ENCODE results near the gene PGAP3. TPM values are rescaled to one million over a fixed set of nuclear protein-coding genes. Genes with fewer than 3 reads are reported as not detected.
A peak's percentile ranks its signal among the peaks of the same experiment; 100 is the strongest.

Gene PGAP3
- total and polyA plus RNA-seq, 8 donors = 17.2 to 46.5 (median 39.5) TPM

DNA sequence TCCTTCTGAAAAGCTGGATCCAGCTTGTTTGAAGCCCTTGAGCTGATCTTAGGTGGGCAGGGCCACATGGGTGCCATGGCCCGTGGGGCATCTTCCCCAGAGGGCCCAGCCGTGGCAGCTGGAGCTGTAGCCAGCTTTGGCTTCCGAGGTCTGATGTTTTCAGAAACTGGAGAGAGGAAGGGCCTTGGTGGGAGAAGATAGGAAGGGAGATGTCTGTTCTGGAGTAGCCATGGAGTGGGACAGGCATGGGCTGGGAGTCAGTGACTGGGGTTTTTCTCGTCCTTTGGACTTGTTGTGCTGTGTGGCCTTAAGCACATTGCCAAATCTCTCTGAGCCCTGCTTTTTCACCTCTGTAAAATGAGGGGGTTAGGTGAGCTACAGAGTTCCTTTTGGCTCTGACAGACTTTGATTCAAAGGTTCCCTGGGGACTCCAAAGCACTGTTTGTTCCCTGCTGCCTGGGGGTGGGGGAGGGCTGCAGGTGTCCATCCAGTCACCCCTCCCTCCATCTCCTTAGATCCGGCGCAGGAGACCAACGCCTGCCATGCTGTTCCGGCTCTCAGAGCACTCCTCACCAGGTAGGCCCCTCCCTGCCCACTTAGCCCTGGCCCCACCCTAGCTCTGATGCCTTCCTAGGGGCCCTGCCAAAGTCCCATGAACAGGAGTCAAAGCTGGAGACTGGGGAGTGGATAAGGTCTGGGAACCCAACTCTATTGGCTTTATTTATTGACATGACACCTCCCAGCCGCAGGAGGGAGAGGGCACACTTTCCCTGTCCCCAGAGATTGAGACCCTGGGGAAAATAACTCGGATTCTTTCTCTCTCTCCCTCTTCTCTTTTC is 59.0 kb downstream of the PGAP3 start:
- peak in 1 of 4 donors; percentile 76 for DNase-seq
- peak; percentile 76 for ATAC-seq
- Histone ChIP-seq H3K27me3 (peaks cover 17 to 64% of the 10 kb centered on the region in 2 donors), H3K27ac (peak overlapping the region; percentile 13 to 39), H3K9me3 (no peaks in the 10 kb centered on the region), H3K4me1 (peaks cover 6 to 35% of the 10 kb centered on the region in 2 donors), H3K4me3 (no peak overlapping the region), H3K36me3 (no peaks in the 10 kb centered on the region)
- intact Hi-C loops (cut with DNase I) = no loop called here
- TF ChIP-seq, protein P1, sequence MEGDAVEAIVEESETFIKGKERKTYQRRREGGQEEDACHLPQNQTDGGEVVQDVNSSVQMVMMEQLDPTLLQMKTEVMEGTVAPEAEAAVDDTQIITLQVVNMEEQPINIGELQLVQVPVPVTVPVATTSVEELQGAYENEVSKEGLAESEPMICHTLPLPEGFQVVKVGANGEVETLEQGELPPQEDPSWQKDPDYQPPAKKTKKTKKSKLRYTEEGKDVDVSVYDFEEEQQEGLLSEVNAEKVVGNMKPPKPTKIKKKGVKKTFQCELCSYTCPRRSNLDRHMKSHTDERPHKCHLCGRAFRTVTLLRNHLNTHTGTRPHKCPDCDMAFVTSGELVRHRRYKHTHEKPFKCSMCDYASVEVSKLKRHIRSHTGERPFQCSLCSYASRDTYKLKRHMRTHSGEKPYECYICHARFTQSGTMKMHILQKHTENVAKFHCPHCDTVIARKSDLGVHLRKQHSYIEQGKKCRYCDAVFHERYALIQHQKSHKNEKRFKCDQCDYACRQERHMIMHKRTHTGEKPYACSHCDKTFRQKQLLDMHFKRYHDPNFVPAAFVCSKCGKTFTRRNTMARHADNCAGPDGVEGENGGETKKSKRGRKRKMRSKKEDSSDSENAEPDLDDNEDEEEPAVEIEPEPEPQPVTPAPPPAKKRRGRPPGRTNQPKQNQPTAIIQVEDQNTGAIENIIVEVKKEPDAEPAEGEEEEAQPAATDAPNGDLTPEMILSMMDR (IDR thresholded peaks at IDR 0.05) = no peak

DNA sequence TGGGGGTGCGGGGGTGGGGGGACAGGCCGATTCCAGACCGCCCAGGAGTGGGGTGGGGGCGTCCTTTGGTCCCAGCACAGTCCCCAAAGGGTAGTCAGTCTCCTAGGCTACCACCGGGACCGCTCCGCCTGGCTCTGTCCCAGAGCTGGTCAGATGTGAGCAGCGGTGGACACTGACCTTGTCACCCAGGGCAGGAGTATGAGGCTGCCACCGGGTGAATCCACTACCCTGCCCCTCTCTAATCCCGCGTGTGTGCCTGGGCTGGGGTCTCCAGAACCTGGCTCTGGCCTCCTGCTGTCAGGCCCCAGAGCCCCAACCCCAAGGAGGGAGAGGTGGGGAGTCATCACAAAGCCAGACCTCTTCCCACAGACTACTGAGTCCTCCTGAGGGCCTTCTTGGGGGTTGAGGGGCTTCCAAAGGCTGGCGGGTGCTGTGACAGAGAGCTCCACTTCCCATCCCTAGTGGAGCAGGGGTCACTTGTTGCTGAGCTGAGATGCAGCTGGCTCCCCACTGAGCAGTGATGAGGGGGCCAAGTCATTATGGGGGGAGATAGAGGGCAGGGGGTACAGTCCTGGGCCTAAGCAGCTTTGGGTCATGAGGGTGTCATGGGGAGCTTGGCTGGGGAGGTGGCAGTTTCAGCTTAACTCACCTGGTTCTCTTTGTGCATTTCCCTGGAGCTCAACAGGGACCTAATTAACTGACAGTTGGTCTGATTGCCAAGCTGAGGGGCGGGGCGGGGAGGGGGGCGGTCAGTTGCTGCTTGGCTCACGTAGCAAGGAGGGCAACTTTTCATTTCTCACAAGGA is 59.9 kb downstream of the PGAP3 start:
- peaks cover 17 to 64% of the 10 kb centered on the region in 2 donors for H3K27me3 ChIP-seq
- H3K36me3 ChIP-seq = no peaks in the 10 kb centered on the region
- intact Hi-C loops (cut with DNase I) = no loop called here
- peak overlapping the region in 1 of 2 donors; percentile 33 for H3K4me3 ChIP-seq
- H3K27ac ChIP-seq = no peak overlapping the region
- H3K4me1 ChIP-seq = peaks cover 6 to 43% of the 10 kb centered on the region in 2 donors
- ATAC-seq = no peak
- DNase-seq = no peak
- TF ChIP-seq, protein P1 (IDR thresholded peaks at IDR 0.05) = no peak
- H3K9me3 ChIP-seq = no peaks in the 10 kb centered on the region

DNA sequence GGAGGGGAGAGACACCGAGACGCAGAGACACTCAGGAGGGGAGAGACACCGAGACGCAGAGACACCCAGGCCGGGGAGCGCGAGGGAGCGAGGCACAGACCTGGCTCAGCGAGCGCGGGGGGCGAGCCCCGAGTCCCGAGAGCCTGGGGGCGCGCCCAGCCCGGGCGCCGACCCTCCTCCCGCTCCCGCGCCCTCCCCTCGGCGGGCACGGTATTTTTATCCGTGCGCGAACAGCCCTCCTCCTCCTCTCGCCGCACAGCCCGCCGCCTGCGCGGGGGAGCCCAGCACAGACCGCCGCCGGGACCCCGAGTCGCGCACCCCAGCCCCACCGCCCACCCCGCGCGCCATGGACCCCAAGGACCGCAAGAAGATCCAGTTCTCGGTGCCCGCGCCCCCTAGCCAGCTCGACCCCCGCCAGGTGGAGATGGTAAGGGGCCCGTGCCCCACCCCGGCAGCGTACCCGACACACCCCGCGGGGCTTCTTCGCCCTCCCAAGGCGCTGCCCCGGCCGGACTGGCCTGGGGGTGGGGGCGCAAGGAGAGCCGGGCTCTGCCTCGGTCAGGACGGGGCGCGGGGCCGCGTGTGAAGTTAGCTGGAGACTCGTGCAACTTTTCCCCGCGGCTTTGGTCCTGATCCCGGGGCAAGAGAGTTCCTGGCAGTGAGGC is 60.7 kb downstream of the PGAP3 start:
- H3K36me3 ChIP-seq = no peaks in the 10 kb centered on the region
- TF ChIP-seq, protein P1 (IDR thresholded peaks at IDR 0.05) = no peak
- H3K4me3 ChIP-seq = peak overlapping the region; percentile 28 to 33
- H3K9me3 ChIP-seq = no peaks in the 10 kb centered on the region
- intact Hi-C loops (cut with DNase I) = no loop called here
- H3K27me3 ChIP-seq = peaks cover 17 to 62% of the 10 kb centered on the region in 2 donors
- H3K27ac ChIP-seq = no peak overlapping the region
- ATAC-seq = no peak
- H3K4me1 ChIP-seq = peaks cover 6 to 47% of the 10 kb centered on the region in 2 donors
- no peak for DNase-seq

DNA sequence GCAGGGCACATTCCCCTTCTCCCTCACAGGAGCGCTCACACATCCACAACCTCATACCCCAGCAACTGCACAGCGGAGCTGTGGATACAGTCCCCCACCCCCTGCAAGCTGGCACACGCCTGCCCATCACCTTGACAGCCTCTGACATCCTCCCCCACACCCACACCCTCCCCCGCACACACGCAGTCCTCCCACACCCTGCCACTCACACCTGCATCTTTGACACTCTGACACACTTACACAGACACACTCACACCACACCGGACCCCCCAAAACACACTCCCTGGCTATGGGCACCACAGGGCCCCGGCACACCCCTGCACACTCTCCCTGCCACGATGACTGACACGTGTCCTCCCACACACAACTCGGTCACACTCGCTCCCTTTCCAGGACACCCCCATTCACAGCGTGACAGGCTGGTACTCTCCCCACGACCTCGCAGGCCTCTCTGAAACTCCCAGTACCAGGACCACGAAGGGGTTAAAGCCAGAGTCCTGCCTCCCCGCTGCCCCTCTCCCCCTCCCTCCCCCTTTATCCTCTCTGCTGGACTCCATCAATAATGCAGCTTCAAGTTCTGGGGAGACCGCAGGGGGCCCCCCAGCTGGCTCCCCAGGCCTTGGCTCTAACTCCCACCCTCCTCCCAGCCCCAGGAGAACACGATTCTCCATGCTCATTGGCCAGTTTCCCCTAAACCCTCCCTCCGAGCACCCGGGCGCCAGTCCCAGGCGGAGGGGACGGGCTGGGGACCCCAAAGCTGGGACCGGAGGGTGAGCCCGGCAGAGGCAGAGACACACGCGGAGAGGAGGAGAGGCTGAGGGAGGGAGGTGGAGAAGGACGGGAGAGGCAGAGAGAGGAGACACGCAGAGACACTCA is 61.4 kb downstream of the PGAP3 start, which contains the start of gene PPP1R1B:
Gene PPP1R1B, plus strand, starts transcription at position 782 of the 876 bp plus-strand sequence. CDS start 441 bp downstream, outside the sequence.
- TF ChIP-seq, protein P1 (IDR thresholded peaks at IDR 0.05) = no peak
- no peak within 1 kb of the TSS for H3K27ac ChIP-seq
- intact Hi-C loops (cut with DNase I) = no loop called here

More for the DNA sequence above, 61.4 kb downstream of the PGAP3 start, which contains the start of gene PPP1R1B:
- Histone ChIP-seq H3K36me3 (no peaks in the 10 kb centered on the region), H3K9me3 (no peaks in the 10 kb centered on the region), H3K4me1 (peaks cover 6 to 46% of the 10 kb centered on the region in 2 donors), H3K4me3 (peak within 1 kb of the TSS; percentile 28 to 33), H3K27me3 (peaks cover 17 to 56% of the 10 kb centered on the region in 2 donors)
- DNase-seq (peak in 1 of 4 donors; percentile 59), ATAC-seq (no peak)

Data from left lung (tissue), 10 donors.